Retinal pigment epithelial cell (primary cell): ENCODE measurements around the gene ARF3.

Experiments
- DNase-seq: peaks from one replicate; pipeline ENCODE4 v3.0.0-alpha.2; 2010; ENCODE audit warnings: low read depth
- H3K4me3 ChIP-seq: 2 replicates; pipeline ENCODE4 v1.5.1; 2011; ENCODE audit warnings: mild to moderate bottlenecking, low read length, control low read depth, moderate library complexity
- TF ChIP-seq, protein P1 (sequence below): conservative IDR thresholded peaks from 2 replicates; pipeline ENCODE4 v1.5.1; 2011; ENCODE audit warnings: low read depth, low read length, control low read depth, inconsistent platforms

Gene ARF3

DNA sequence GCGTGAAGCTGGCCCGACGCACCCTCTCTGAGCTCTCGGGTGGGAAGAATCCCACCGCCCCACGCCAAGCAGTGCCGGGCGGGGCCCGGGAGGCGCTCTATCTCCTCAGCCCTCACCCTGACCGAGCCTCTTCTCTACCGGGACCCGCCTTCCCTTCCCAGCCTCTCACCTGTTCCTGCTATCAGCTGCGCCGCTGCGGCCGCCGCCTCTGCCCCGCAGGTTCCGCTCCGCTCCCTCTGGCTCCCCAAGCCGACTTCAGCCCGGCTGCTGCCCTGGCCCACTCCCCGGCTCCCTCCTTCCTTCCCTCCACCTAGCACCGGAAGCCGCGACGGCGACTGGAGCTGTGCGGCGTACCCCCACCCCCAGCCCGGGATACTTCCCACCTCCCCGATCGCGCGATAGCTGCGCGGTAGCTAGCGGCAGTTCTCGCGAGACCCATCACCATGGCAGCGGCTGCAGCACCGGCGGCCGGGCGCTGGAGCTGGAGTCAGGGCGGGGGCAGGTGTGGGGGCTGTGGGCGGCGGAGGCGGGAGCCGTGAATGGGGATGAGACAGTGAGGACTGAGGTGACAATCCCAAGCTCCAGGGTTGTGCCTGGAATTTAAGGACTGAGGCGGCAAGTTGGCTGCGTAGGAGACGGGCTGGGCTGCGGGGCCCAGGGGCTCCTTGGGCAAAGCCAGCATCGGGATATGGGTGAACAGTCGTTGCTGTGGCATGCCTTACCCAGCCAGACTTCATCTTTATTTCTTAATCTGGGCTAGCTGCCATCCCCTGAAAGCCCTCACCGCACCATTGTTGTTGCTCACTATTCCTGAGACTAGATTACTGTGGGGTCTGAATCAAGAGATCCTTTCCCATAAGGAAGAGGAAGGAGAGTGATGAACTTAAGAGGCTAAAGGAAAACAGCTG is at the start of gene ARF3:
ARF3 (minus strand) TSS at position 347 of the 908 bp plus-strand sequence. CDS start 16,392 bp downstream, outside the sequence.
- peak within 1 kb of the TSS; percentile 94 for H3K4me3 ChIP-seq
- peak; percentile 74 for DNase-seq
- TF ChIP-seq, protein P1, sequence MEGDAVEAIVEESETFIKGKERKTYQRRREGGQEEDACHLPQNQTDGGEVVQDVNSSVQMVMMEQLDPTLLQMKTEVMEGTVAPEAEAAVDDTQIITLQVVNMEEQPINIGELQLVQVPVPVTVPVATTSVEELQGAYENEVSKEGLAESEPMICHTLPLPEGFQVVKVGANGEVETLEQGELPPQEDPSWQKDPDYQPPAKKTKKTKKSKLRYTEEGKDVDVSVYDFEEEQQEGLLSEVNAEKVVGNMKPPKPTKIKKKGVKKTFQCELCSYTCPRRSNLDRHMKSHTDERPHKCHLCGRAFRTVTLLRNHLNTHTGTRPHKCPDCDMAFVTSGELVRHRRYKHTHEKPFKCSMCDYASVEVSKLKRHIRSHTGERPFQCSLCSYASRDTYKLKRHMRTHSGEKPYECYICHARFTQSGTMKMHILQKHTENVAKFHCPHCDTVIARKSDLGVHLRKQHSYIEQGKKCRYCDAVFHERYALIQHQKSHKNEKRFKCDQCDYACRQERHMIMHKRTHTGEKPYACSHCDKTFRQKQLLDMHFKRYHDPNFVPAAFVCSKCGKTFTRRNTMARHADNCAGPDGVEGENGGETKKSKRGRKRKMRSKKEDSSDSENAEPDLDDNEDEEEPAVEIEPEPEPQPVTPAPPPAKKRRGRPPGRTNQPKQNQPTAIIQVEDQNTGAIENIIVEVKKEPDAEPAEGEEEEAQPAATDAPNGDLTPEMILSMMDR = no peak

DNA sequence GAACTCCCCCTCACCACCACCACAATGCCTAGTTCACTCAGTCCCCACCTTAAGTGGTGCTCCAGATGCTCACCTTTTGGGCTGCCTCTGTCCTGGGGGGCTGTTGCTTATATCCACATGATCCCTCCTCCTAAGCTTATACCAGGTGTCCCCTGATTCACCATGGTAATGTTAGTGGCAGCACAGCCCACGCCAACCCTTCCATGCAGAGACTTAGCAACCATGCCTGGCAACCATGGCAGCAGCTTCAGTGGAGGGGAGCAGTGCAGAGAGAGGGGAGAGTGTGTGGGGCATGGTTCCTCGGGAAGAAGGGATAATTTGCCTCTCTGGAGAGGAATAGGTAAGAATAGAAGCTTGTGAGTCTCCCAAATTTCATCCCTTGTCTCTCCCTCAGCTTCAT is 43.1 kb upstream of the ARF3 start:
- no peak for DNase-seq
- H3K4me3 ChIP-seq = no peak overlapping the region
- TF ChIP-seq, protein P1 = no peak

DNA sequence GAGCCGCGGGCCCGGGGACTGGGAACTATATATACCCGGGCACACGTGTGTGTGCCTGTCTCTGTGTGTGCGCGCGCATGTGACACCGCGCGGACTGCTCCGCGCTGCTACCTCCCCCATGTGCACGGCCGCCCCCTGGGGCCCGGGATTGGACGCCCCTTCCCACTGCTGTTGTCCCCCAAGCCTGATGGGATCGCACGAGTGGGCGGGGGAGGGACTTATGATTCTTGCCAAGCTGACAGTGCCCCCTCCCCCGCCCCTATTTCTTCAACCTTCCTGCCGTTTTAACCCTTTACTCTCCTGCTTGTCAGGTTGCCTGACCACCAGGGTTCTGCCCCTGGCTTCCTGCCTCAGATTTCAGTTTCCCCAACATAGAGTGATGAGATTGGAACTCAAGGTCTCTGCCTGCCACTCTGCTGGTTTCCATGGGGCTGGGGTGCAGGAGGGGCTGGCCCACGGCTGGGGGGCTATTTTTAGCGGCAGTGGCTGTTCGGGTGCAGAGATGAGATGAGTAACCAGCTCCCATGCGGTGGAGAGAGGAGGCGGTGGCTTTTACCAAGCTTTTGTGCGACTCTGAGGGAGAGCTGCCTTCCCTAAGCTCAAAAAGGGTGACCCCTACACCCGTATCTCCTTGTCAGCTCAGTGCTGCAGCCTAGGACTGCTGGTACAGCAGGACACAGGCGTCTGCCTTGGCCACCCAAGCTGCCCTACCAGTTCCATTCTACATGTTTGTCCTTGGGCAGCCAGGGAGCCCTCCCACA is 42.3 kb upstream of the ARF3 start, which contains the start of gene DDN:
DDN (minus strand) TSS at position 5 of the 761 bp plus-strand sequence. CDS start 88 bp downstream, outside the sequence.
- TF ChIP-seq, protein P1 = peak; percentile 13
- DNase-seq = no peak
- peak within 1 kb of the TSS; percentile 42 for H3K4me3 ChIP-seq

DNA sequence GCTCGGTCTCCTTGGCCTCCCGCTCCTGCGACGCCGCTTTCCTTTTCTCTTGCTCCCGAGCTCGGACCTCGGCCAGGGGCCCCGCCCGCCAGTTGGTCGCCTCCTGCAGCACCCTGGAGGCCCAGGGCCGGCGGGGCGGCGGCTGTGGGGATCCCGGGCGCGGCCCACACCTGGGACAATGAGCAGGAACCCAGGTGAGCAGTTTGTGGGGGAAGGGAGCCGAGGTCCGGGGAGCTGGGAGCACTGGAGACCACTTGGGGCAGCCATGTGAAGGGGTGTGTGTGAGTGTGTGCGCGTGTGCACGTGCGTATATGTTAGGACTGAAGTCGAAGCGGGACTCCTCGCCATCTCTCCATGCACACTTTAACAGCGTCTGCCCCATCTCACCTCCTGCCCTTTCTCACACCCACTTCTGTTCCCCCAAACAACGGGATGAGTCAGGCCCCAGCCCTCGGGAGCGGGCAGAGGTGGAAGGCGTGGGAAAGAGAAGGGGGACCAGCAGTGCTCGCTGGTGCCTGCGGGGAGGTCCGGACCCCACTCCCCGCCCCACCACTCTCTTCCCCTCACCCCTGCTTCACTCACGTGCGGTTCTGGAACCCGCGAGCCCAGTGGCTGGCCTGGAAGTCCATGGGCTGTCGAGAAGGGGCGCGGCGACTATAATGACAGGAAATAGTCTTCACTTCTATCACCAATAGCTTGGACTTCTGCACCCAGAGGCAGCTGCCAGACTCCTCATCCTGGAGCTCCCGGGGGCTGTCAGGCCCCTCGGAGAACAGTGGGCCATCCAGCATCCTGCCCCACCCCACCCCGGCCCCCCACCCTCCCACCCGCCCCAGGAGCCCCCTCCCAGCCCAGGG is 41.4 kb upstream of the ARF3 start:
- peak overlapping the region; percentile 23 for H3K4me3 ChIP-seq
- no peak for DNase-seq
- TF ChIP-seq, protein P1 = no peak

DNA sequence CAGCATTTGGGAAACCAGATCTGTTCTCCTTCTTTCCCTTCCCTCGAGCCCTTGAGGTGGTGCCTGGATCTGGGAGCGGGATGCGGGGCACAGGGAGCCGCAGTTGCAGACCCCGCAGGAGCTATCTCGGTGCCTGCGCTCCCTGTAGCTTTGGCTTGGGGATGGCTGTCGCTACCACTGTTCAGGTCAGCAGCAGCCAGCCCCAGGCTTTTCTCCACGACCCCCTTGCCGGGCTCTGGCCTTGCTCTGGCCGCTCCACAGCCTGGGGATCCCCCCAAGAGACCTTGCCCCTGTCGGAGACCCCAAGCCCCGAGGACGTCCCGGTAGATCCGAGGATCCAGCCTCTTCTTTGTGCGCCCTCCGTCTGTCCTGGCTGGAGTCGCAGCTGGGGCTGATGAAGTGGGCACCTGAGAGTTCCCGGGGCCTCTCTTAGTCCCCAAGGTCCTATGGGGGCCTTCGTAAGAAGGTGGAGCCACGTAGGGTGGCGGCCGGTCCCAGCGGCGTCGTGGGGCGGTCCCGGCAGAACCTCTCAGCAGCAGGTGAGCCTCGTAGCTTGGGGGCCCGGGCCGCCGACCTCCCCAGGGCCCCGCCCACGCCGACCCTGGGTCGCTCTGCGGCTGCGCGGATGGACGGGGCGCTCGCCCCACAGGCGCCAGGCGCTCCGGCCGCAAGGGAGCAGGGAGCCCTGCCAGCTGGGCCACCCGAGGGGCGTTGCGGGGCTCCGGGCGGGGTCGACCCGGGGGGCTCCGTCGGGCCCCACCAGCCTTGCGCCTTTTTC is 40.6 kb upstream of the ARF3 start:
- peak overlapping the region; percentile 23 for H3K4me3 ChIP-seq
- TF ChIP-seq, protein P1 = no peak
- no peak for DNase-seq
